K562 (cell line): ENCODE results near the gene GADD45GIP1. TPM values are rescaled to one million over a fixed set of nuclear protein-coding genes. Genes with fewer than 3 reads are reported as not detected.

Experiments used
- ARID2 ChIP-seq: fragments of 450-650 bp; IDR thresholded peaks from 2 replicates; pipeline ENCODE4 v1.6.1; 2017; ENCODE audit warnings: antibody characterized with exemption, mild to moderate bottlenecking
- ELF1 ChIP-seq: fragments of 200-800 bp; sonication (Bioruptor generic); IDR thresholded peaks from 2 replicates; pipeline ENCODE4 v1.6.1; 2016; ENCODE audit warnings: missing genetic modification characterization, missing compliant biosample characterization
- EP400 ChIP-seq: fragments of 450-650 bp; IDR thresholded peaks from 2 replicates; pipeline ENCODE4 v1.6.1; 2017; ENCODE audit warnings: antibody characterized with exemption, mild to moderate bottlenecking, moderate library complexity
- ETS2 ChIP-seq: IDR thresholded peaks from 2 replicates; pipeline ENCODE4 v1.6.1; 2016; ENCODE audit warnings: borderline replicate concordance, missing genetic modification characterization, mild to moderate bottlenecking, moderate library complexity, missing compliant biosample characterization; ENCODE audit not compliant: poor library complexity, severe bottlenecking
- FOXJ2 ChIP-seq: fragments of 200-800 bp; sonication (Bioruptor generic); IDR thresholded peaks from 2 replicates; pipeline ENCODE4 v1.6.1; 2016; ENCODE audit warnings: missing genetic modification characterization, missing compliant biosample characterization
- GABPA ChIP-seq: fragments of 200-800 bp; sonication (Bioruptor generic); conservative IDR thresholded peaks from 2 replicates; pipeline ENCODE4 v1.6.1; 2016; ENCODE audit warnings: low read depth, missing genetic modification characterization, missing compliant biosample characterization
- GTF3C2 ChIP-seq: IDR thresholded peaks from 3 replicates; pipeline ENCODE4 v1.6.1; 2011; ENCODE audit warnings: borderline replicate concordance, mild to moderate bottlenecking, moderate library complexity; ENCODE audit not compliant: insufficient read length; ENCODE audit errors: extremely low read depth
- HMBOX1 ChIP-seq: sonication (generic); IDR thresholded peaks from 2 replicates; pipeline ENCODE4 v1.6.1; 2016
- ILK ChIP-seq: fragments of 450-650 bp; IDR thresholded peaks from 2 replicates; pipeline ENCODE4 v1.6.1; 2016; ENCODE audit warnings: missing genetic modification characterization, low read depth, mild to moderate bottlenecking, missing compliant biosample characterization, moderate library complexity, borderline replicate concordance
- MXD1 ChIP-seq: fragments of 250-450 bp; sonication (Bioruptor Pico); IDR thresholded peaks from 2 replicates; pipeline ENCODE4 v1.8.0; 2021; ENCODE audit warnings: borderline replicate concordance, mild to moderate bottlenecking, moderate library complexity; ENCODE audit not compliant: poor library complexity, severe bottlenecking
- PML ChIP-seq: IDR thresholded peaks from 2 replicates; pipeline ENCODE4 v1.6.1; 2012; ENCODE audit warnings: low read length, inconsistent platforms
- POLR2A ChIP-seq: fragments of 450-650 bp; conservative IDR thresholded peaks from 2 replicates; pipeline ENCODE4 v1.6.1; 2016
- RBM14 ChIP-seq: fragments of 200-400 bp; formaldehyde crosslinking; IDR thresholded peaks from 2 replicates; pipeline ENCODE4 v1.6.1; 2018; ENCODE audit warnings: low read depth, mild to moderate bottlenecking, low read length, moderate library complexity, borderline replicate concordance; ENCODE audit not compliant: insufficient read depth
- RNF2 ChIP-seq: sonication (generic); IDR thresholded peaks from 2 replicates; pipeline ENCODE4 v1.6.1; 2016
- SIN3A ChIP-seq, 2 experiments: fragments of 150-350 bp in 1 of 2; IDR thresholded peaks; 2 replicates each; pipeline ENCODE4 v1.6.1; 2011 to 2016; ENCODE audit warnings: borderline replicate concordance in 2 of 2, low read depth in 2 of 2, low read length in 2 of 2, mild to moderate bottlenecking in 2 of 2, moderate library complexity in 2 of 2; ENCODE audit not compliant: control insufficient read depth in 1 of 2
- SMAD2 ChIP-seq: fragments of 150-350 bp; IDR thresholded peaks from 2 replicates; pipeline ENCODE4 v1.6.1; 2014; ENCODE audit warnings: low read depth, mild to moderate bottlenecking, low read length
- SP1 ChIP-seq: sonication (generic); formaldehyde crosslinking; IDR thresholded peaks from 2 replicates; pipeline ENCODE4 v1.8.1; 2022; ENCODE audit warnings: mild to moderate bottlenecking, missing genetic modification reagents
- TEAD2 ChIP-seq: fragments of 450-650 bp; IDR thresholded peaks from 2 replicates; pipeline ENCODE4 v1.6.1; 2016; ENCODE audit warnings: missing genetic modification characterization, control low read depth, missing compliant biosample characterization
- THRB ChIP-seq: fragments of 450-650 bp; formaldehyde crosslinking; conservative IDR thresholded peaks from 2 replicates; pipeline ENCODE4 v1.4.0; 2022; ENCODE audit warnings: mild to moderate bottlenecking, missing genetic modification characterization
- ZC3H4 ChIP-seq: sonication (generic); formaldehyde crosslinking; IDR thresholded peaks from 2 replicates; pipeline ENCODE4 v1.9.0; 2021; ENCODE audit warnings: missing genetic modification reagents, borderline replicate concordance
- ZNF274 ChIP-seq: IDR thresholded peaks from 2 replicates; pipeline ENCODE4 v1.6.1; 2011; ENCODE audit warnings: low read depth, mild to moderate bottlenecking, low read length, moderate library complexity, borderline replicate concordance
- ZNF668 ChIP-seq: fragments of 250-450 bp; sonication (Bioruptor Pico); IDR thresholded peaks from 2 replicates; pipeline ENCODE4 v1.8.0; 2022; ENCODE audit warnings: mild to moderate bottlenecking, inconsistent platforms
- ZNF780A ChIP-seq: fragments of 250-450 bp; sonication (Bioruptor Pico); IDR thresholded peaks from 2 replicates; pipeline ENCODE4 v1.5.0; 2021; ENCODE audit warnings: mild to moderate bottlenecking
- polyA plus RNA-seq, 8 experiments: library from polyadenylated mRNA; depleted of rRNA in 4 of 8; stranded (reverse) in 5 of 8; unstranded in 3 of 8; fragments of >200 nt; fragmentation: Nextera tagmentation in 2 of 8; fragmentation: Illumina TruSeq in 1 of 8; extraction: Ambion mirVana in 2 of 8; extraction: Trizol in 1 of 8; gene quantifications; 2 replicates each; pipeline versions ENCODE4 v1.2.1 to v1.2.3, GENCODE V29; 2011 to 2014; ENCODE audit warnings: inconsistent platforms in 1 of 8, missing spikeins in 1 of 8
- total RNA-seq, 7 experiments: library from RNA; depleted of rRNA in 6 of 7; stranded (reverse); fragments of >200 nt in 6 of 7; fragmentation: Illumina TruSeq in 2 of 7; extraction: Trizol in 2 of 7; gene quantifications; 2 replicates each; pipeline versions ENCODE4 v1.2.1 to v1.2.3, GENCODE V29; 2011 to 2021; ENCODE audit warnings: low replicate concordance in 1 of 7

Gene GADD45GIP1
- total and polyA plus RNA-seq, 9 of the 15 experiments (the other 6 are each of a cell fraction or from before 2014, with no cell fraction given), result 5.1 to 161 (median 29.2) TPM

- TF ChIP-seq HMBOX1, result no peak
- TF ChIP-seq ZNF780A (CRISPR knock-in tag), result no peak
- no peak for TF ChIP-seq ZNF274
- no peak for TF ChIP-seq TEAD2 (tag)
- no peak for TF ChIP-seq ZC3H4
- no peak for TF ChIP-seq PML
- TF ChIP-seq GABPA (tag), result no peak
- TF ChIP-seq GTF3C2, result no peak
- no peak for TF ChIP-seq THRB (CRISPR knock-in tag)
- no peak for TF ChIP-seq SMAD2
- TF ChIP-seq SIN3A (IDR thresholded peaks at IDR 0.05; ENCODE audit: borderline replicate concordance in 2 of 2, control insufficient read depth in 1 of 2, low read depth in 2 of 2, low read length in 2 of 2), result 0 out of 4 replicates have a peak, but pooled peaks of 1 of the 2 experiments have one; percentile 40
- TF ChIP-seq ARID2, result peak; percentile 64
- TF ChIP-seq ZNF668, result no peak
- TF ChIP-seq SP1 (CRISPR knock-in tag), result peak; percentile 90
- no peak for TF ChIP-seq MXD1 (CRISPR knock-in tag)
- TF ChIP-seq FOXJ2 (tag), result no peak
- no peak for TF ChIP-seq ILK (tag)
- TF ChIP-seq EP400, result peak; percentile 72
- 0 out of 2 replicates have a peak, but pooled peaks have one; percentile 44 for TF ChIP-seq ELF1 (tag)
- no peak for TF ChIP-seq RBM14
- no peak; the same call in 1 of the 2 replicates for TF ChIP-seq RNF2
- TF ChIP-seq ETS2 (tag), result no peak
- peak; percentile 48; the same call in 1 of the 2 replicates for TF ChIP-seq POLR2A
Observed at GRCh38 chr19:12965017-12965811, 8.2 kb upstream of the GADD45GIP1 start (continued).
